OCI-LY1 (cell line): ENCODE measurements around the gene IRF5.

Experiments used
- EZH2 ChIP-seq: fragments of 200-600 bp; sonication (generic), shearing (Covaris generic); IDR thresholded peaks from 2 replicates; pipeline ENCODE4 v1.8.0; 2017; ENCODE audit warnings: borderline replicate concordance, mixed run types, mild to moderate bottlenecking, antibody characterized with exemption, low read length, moderate library complexity, mixed read lengths
- TF ChIP-seq, protein P1 (sequence below): fragments of 200-600 bp; sonication (generic), shearing (Covaris generic); IDR thresholded peaks from 2 replicates; pipeline ENCODE4 v1.5.1; 2017; ENCODE audit warnings: mild to moderate bottlenecking, antibody characterized with exemption, low read length, moderate library complexity, mixed read lengths

DNA sequence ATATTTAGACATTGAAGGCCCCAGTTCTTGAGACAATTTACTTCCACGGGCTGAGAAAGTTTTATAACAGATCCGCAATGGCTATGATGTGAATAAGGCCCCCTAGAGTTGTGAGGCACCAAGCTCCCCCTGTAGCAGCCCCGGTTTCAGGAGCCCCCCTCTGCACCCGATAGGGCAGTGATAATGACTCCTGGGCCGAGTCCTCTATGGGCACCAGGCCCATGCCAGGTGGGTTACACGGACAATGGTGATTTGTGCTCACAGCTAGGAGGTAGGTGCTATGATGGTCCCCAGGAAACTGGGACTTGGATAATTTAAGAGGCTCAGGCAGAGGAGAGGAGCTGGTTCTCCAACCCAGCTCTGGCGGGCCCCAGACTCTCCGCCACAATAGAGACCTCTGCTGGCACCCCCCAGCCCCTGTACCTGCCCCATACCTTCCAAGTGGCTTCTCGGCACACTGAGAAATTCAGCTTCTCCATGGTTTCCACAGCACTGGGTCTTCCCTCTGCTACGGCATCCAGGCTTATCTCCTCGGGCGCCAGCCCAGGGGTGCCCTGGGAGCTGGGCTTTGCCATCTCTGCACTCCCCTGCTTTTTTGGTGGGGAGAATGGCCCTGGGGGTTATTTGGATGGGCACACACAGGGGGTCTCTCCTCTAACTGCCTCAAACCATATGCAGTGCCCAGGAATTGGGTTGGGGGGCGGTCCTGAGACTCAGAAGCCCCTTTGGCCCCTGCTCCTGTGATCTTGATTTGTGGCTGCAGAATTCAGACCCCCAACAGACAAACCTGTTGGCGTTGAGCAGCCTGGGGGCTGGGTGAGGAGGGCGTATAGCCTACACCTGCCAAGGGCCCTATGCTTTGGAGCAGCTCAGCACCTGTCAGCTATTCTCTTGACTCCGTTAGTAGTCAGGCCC, 15.0 kb upstream of the IRF5 start:
- TF ChIP-seq EZH2 = no peak
- TF ChIP-seq, protein P1, sequence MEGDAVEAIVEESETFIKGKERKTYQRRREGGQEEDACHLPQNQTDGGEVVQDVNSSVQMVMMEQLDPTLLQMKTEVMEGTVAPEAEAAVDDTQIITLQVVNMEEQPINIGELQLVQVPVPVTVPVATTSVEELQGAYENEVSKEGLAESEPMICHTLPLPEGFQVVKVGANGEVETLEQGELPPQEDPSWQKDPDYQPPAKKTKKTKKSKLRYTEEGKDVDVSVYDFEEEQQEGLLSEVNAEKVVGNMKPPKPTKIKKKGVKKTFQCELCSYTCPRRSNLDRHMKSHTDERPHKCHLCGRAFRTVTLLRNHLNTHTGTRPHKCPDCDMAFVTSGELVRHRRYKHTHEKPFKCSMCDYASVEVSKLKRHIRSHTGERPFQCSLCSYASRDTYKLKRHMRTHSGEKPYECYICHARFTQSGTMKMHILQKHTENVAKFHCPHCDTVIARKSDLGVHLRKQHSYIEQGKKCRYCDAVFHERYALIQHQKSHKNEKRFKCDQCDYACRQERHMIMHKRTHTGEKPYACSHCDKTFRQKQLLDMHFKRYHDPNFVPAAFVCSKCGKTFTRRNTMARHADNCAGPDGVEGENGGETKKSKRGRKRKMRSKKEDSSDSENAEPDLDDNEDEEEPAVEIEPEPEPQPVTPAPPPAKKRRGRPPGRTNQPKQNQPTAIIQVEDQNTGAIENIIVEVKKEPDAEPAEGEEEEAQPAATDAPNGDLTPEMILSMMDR = no peak
